Nephron (organoid): ENCODE results near the gene ZC3H12C.

ENCODE experiments used
- H3K27ac Mint-ChIP-seq, 3 experiments: 2 replicates each; pipeline ENCODE4 v1.8.0; 2020; ENCODE audit warnings: mixed read lengths in 3 of 3, mild to moderate bottlenecking in 2 of 3, moderate library complexity in 1 of 3
- H3K27me3 Mint-ChIP-seq: 2 replicates; pipeline ENCODE4 v1.8.0; 2021; ENCODE audit warnings: low read depth, mild to moderate bottlenecking, moderate library complexity, mixed read lengths
- H3K36me3 Mint-ChIP-seq: 2 replicates; pipeline ENCODE4 v1.8.0; 2020; ENCODE audit warnings: low read depth, mixed read lengths
- H3K4me1 Mint-ChIP-seq: 2 replicates; pipeline ENCODE4 v1.8.0; 2020; ENCODE audit warnings: mixed read lengths
- H3K4me3 Mint-ChIP-seq, 3 experiments: 2 replicates each; pipeline ENCODE4 v1.8.0; 2020; ENCODE audit warnings: mild to moderate bottlenecking in 3 of 3, mixed read lengths in 3 of 3, moderate library complexity in 2 of 3
- H3K9me3 Mint-ChIP-seq: 2 replicates; pipeline ENCODE4 v1.8.0; 2020; ENCODE audit warnings: mixed read lengths
- CTCF ChIP-seq, 3 experiments: fragments of 200-600 bp; sonication (generic); IDR thresholded peaks; one replicate each; pipeline ENCODE4 v1.5.0; 2021; ENCODE audit warnings: antibody characterized with exemption in 3 of 3; ENCODE audit not compliant: unreplicated experiment in 3 of 3

Gene ZC3H12C

GRCh38 chr11:110124605-110125004 lies 31.4 kb downstream of the ZC3H12C start:
- Mint-ChIP-seq H3K36me3 (peaks cover 13% of the 10 kb centered on the region), H3K27ac (no peak overlapping the region), H3K4me1 (peaks cover 33% of the 10 kb centered on the region), H3K4me3 (no peak overlapping the region), H3K27me3 (peaks cover 3% of the 10 kb centered on the region), H3K9me3 (no peaks in the 10 kb centered on the region)
- TF ChIP-seq CTCF (IDR thresholded peaks at IDR 0.05; ENCODE audit: unreplicated experiment in 3 of 3) = no peak

DNA sequence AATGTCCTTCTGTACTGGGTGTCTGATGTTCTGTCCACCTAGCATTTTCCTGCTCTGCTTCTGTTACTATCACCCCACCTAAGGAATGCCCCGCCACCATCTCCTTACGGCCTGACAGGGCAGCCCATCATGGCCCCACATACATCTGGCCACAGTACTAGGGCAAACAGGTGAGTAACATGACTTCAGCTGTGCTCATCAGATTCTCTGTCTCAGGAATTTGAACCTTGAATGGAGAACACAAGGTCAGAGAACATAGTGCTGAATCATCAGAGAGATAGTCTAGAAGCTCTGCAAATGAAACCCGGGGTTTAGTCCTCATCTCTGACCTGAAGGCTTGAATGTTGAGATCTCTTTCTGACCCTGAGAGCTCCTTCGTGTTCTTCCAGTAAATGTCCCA lies 32.4 kb downstream of the ZC3H12C start:
- Mint-ChIP-seq H3K9me3 (no peaks in the 10 kb centered on the region), H3K4me3 (no peak overlapping the region), H3K4me1 (peaks cover 34% of the 10 kb centered on the region), H3K27me3 (peaks cover 3% of the 10 kb centered on the region), H3K36me3 (peaks cover 13% of the 10 kb centered on the region), H3K27ac (no peak overlapping the region)
- TF ChIP-seq CTCF (IDR thresholded peaks at IDR 0.05; ENCODE audit: unreplicated experiment in 3 of 3) = no peak

GRCh38 chr11:110126936-110127335 lies 33.7 kb downstream of the ZC3H12C start:
- no peak for TF ChIP-seq CTCF (IDR thresholded peaks at IDR 0.05; ENCODE audit: unreplicated experiment in 3 of 3)
- peaks cover 13% of the 10 kb centered on the region for H3K36me3 Mint-ChIP-seq
- no peaks in the 10 kb centered on the region for H3K9me3 Mint-ChIP-seq
- peak overlapping the region; percentile 24 to 58 (median 37) for H3K27ac Mint-ChIP-seq
- peaks cover 3% of the 10 kb centered on the region for H3K27me3 Mint-ChIP-seq
- no peak overlapping the region for H3K4me3 Mint-ChIP-seq
- peaks cover 38% of the 10 kb centered on the region for H3K4me1 Mint-ChIP-seq

- peaks cover 43% of the 10 kb centered on the region for H3K4me1 Mint-ChIP-seq
- H3K27me3 Mint-ChIP-seq = peaks cover 3% of the 10 kb centered on the region
- H3K27ac Mint-ChIP-seq = peak overlapping the region; percentile 15 to 72 (median 58)
Observed at GRCh38 chr11:110128161-110128560, 35.0 kb downstream of the ZC3H12C start.

GRCh38 chr11:110130642-110131238 lies 37.5 kb downstream of the ZC3H12C start:
- Mint-ChIP-seq H3K4me1 (peaks cover 46% of the 10 kb centered on the region), H3K27me3 (peaks cover 3% of the 10 kb centered on the region), H3K27ac (peak overlapping the region; percentile 22 to 86 (median 68)), H3K36me3 (no peaks in the 10 kb centered on the region), H3K9me3 (no peaks in the 10 kb centered on the region), H3K4me3 (peak overlapping the region in 2 of 3 experiments; percentile 0 to 44)
- TF ChIP-seq CTCF (IDR thresholded peaks at IDR 0.05; ENCODE audit: unreplicated experiment in 3 of 3) = no peak

More at GRCh38 chr11:110128161-110128560, 35.0 kb downstream of the ZC3H12C start:
- Mint-ChIP-seq H3K9me3 (no peaks in the 10 kb centered on the region), H3K36me3 (peaks cover 13% of the 10 kb centered on the region), H3K4me3 (no peak overlapping the region)
- TF ChIP-seq CTCF (IDR thresholded peaks at IDR 0.05; ENCODE audit: unreplicated experiment in 3 of 3) = no peak
